ENCODE data around the gene ADAM15. TPM values are rescaled to one million over a fixed set of nuclear protein-coding genes. Genes with fewer than 3 reads are reported as not detected.

ADAM15 gene
- total and polyA plus RNA-seq, 2 of the 8 experiments (the other 6 are each of a cell fraction or from before 2014, with no cell fraction given): 32.9 to 37.6 TPM

- TF ChIP-seq NRF1 (IDR thresholded peaks at IDR 0.05; ENCODE audit: low read depth, low read length): no peak
- 0 out of 4 replicates have a peak, but pooled peaks of 1 of the 3 experiments have one; percentile 4 for TF ChIP-seq CTCF (IDR thresholded peaks at IDR 0.05; ENCODE audit: control extremely low read depth in 1 of 3, insufficient read depth in 1 of 3, low read depth in 1 of 3, low read length in 3 of 3)
- TF ChIP-seq SRF (IDR thresholded peaks at IDR 0.05; ENCODE audit: low read depth, low read length): no peak
- TF ChIP-seq RAD21 (IDR thresholded peaks at IDR 0.05 in 1 of 2, conservative IDR thresholded peaks at IDR 0.05 in 1 of 2; ENCODE audit: low read depth in 2 of 2, low read length in 2 of 2): no peak
- TF ChIP-seq RBBP5 (IDR thresholded peaks at IDR 0.05; ENCODE audit: borderline replicate concordance, low read depth, low read length): no peak
- TF ChIP-seq KDM4A (IDR thresholded peaks at IDR 0.05; ENCODE audit: low read depth, low read length, severe bottlenecking): peak; percentile 29
- TF ChIP-seq, protein P1, sequence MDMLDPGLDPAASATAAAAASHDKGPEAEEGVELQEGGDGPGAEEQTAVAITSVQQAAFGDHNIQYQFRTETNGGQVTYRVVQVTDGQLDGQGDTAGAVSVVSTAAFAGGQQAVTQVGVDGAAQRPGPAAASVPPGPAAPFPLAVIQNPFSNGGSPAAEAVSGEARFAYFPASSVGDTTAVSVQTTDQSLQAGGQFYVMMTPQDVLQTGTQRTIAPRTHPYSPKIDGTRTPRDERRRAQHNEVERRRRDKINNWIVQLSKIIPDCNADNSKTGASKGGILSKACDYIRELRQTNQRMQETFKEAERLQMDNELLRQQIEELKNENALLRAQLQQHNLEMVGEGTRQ (IDR thresholded peaks at IDR 0.05; ENCODE audit: low read length): no peak
- no peak for TF ChIP-seq HDAC2 (IDR thresholded peaks at IDR 0.05; ENCODE audit: borderline replicate concordance in 1 of 2, low read depth in 2 of 2, low read length in 2 of 2)
- TF ChIP-seq BRCA1 (IDR thresholded peaks at IDR 0.05; ENCODE audit: low read depth, low read length): no peak
- TF ChIP-seq PHF8 (conservative IDR thresholded peaks at IDR 0.05; ENCODE audit: low read depth, low read length): 0 out of 2 replicates have a peak, but pooled peaks have one; percentile 32
- TF ChIP-seq EGR1 (IDR thresholded peaks at IDR 0.05; ENCODE audit: borderline replicate concordance, low read depth, low read length): peak; percentile 85
- no peak for TF ChIP-seq CHD1 (IDR thresholded peaks at IDR 0.05; ENCODE audit: low read depth, low read length)
- no peak for TF ChIP-seq CHD2 (IDR thresholded peaks at IDR 0.05; ENCODE audit: low read length)
- TF ChIP-seq TCF12 (IDR thresholded peaks at IDR 0.05; ENCODE audit: low read depth, low read length): no peak
- no peak for TF ChIP-seq NANOG (IDR thresholded peaks at IDR 0.05; ENCODE audit: insufficient read depth, low read depth, low read length, poor library complexity, severe bottlenecking)
- TF ChIP-seq YY1 (IDR thresholded peaks at IDR 0.05; ENCODE audit: low read depth, low read length): 0 out of 2 replicates have a peak, but pooled peaks have one; percentile 5
- TF ChIP-seq, protein P2, sequence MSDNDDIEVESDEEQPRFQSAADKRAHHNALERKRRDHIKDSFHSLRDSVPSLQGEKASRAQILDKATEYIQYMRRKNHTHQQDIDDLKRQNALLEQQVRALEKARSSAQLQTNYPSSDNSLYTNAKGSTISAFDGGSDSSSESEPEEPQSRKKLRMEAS (IDR thresholded peaks at IDR 0.05): peak; percentile 35; the same call in 1 of the 2 replicates
- TF ChIP-seq RNF2 (IDR thresholded peaks at IDR 0.05; ENCODE audit: borderline replicate concordance, low read depth, low read length, missing control alignments, poor library complexity, severe bottlenecking): no peak
- TF ChIP-seq TAF1 (IDR thresholded peaks at IDR 0.05; ENCODE audit: low read depth, low read length): 0 out of 2 replicates have a peak, but pooled peaks have one; percentile 41
Measured at GRCh38 chr1:155078469-155079209, 27.5 kb downstream of the ADAM15 start, which contains the start of gene EFNA3 (continued).

Data from H1 (cell line).